Dedifferentiated amniotic fluid mesenchymal stem cell (primary cell): ENCODE measurements around the gene LIPC.
A peak's percentile ranks its signal among the peaks of the same experiment; 100 is the strongest.

Source experiments
- DNase-seq: peaks from one replicate; pipeline ENCODE4 v3.0.0-alpha.2; 2016; ENCODE audit errors: extremely low spot score

Gene LIPC

DNA sequence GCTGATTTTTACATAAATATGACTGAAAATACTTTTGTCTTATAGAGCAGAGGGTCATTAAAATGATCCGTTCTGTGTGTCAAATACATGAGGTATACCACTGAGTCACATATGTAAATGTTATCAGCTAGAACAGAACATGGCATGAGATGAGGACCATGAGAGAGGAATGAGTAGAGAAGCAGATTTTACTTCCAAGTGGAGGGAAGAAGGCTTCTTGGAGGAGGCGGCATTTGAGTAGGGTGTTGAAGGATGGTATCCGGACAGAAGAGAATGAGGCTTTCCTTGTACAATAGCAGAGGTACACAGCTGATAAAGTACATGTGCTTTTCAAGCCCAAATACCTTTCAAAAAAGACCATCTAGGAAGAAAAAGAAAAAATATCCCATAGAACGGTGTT is 4.8 kb downstream of the LIPC start:
- DNase-seq: no peak

DNA sequence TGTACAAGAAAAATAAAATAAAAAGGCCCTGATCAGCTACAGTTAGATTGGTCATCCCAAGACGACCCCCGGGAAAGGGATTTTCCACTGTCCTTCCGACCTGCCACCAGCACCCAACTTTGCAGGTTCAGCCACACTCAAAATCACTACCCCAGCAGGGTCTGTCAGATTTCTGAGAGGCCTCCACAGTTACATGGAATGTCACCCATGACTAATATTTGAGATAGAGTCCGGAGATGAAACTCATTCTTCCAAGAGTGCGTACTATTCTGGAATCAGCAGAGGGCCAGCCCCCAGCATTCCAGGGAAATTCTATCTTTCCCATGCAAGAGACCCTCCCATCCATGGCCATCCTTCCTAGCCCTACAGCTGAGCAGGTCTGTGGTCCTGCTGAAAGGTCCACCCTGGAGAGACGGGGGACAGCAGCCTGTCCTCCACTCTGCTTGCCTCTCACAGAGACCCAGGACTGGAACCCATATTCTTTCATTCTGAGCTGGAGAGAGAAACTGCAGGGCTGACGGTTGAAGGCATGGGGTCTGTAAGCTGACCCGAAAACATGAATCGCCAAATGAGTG is 5.8 kb downstream of the LIPC start:
- DNase-seq: no peak

DNA sequence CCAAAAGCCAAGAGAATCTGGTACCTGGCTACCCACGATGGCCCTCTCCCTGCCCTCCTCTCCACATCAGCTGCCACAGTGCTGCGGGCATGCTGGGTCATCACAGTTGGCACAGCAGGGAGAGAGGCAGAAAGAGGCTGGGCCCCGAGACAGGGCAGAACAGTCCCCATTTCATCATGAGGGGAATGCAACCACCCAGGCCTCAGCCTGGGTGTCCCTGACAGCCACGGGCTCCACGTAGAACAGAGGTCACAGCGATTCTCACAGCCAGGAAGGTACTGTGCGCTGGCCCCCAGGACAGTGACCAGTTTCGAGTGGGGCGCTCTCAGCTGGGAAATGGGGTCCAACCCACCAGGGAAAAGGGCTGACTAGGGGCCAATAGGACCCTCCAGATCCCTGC is 6.3 kb downstream of the LIPC start:
- no peak for DNase-seq

DNA sequence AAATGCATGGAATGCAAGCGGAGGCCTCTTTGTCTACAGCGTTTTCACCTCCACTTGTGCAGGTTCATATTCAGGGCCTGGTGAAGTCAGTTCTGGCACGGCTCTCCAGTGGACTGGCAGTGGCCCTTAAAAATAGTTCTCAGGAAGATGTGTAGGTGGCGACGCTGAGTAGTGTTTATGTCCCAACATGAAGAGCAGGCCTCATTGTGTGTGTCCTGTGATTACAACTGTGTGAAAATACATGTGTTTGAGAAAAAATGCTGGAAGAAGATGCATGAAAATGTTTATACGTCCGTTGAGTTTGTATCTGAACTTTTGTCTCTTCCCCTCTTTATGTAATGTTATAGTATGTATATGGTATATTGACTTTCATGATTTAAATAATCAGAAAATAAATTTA is 7.2 kb downstream of the LIPC start:
- DNase-seq: no peak

DNA sequence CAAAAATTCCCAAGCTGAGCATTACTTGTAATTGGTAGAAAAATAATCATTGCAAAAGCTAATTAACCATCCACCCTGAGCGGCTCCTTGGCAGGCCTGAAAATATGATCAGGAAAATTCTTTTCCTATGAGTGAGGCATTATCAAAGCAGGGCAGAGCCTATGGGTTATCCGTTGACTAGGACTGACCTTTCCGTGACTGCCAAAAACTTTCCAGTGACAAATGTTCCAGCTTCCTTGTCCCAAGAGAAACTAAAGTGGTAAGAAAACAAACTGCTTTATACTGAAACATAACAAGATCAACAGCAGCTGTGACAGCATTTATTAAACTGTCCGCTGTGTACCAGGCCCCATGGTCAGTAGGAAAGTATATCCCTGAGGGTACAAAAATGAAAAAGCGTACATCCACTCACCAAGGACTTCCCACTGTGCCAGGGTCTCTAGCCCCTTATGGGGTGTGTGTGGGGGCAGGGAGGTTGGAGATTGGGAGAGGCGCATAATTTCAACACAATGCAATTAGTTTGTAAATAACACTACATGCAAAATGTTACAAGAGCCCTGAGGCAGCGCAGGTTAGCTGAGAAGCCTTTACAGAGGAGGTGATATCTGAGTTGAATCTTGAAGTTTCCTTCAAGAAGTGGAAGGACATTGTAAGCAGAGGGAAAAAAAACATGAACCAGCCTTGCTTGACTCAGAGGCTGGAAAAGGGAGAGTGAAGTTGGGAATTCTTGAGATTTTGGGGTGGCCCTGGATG is 8.5 kb downstream of the LIPC start:
- DNase-seq: peak; percentile 27

DNA sequence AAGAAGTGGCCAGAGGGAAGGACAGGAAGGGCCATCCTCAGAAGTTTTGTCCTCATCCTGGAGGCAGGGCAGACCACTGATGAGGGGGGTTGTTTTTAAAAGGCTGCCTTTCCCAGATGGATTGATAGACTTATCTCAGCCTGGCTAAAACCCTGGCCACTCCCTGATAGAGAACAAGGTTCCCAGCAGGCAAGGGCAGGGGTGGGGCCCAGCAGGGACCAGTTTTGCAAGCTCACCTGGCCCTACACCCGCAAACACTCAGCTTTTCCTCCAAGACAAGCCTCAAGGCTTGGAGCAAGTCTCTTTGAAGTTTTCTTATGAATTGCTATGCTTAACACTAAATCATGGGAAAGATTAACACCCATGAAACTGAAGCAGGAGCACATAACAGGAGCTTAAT is 9.1 kb downstream of the LIPC start:
- DNase-seq: no peak

DNA sequence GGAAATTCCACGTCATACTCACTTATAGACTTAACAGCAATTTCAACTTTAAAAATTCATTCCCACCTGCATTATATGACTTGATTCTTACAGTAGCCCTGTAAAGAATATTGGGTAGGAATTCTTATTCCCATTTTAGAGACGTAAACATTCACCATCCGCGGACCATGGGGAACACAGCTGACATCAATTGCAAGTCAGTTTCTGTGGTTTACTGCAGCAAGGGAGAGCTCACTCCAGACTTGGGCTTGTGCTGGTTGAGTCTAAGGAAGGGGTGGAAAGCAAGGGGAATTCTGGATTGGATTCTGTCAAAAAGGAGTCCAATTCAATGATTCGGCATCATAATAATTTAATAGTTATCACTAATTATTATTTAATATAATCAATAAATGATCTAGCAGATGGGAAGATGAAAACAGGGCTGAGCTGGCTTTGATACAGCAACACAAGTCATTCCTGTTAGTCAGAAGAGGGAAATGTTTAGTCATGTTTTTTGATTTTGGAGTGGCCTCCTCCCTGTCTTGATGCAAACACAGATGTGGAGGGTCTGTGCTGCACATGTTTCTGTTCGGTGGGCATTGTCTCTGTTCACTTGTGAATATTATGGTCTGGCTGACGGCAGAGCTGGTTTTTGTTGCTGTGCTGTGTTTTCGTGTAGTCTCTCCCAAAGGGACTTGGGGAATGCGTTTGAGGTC is 9.7 kb downstream of the LIPC start:
- peak; percentile 73 for DNase-seq

DNA sequence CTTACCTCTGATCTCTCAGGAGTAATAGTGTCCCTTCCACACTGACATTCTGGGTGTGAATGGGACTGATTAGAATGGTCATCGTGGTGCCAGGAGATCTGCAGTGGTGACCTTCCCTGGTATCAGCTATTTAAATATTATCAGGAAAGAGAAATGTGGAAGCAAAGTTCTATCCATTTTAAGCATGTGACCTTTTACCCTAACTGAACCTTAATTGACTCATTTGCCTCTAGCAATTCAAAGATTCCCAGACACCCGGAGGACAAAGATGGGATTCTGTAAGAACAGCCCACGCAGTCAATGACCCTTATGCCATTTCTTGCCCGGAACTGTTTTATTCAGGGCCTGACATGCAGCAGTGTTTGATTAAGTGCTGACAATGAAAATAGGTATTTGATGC is 10.3 kb downstream of the LIPC start:
- DNase-seq: no peak

DNA sequence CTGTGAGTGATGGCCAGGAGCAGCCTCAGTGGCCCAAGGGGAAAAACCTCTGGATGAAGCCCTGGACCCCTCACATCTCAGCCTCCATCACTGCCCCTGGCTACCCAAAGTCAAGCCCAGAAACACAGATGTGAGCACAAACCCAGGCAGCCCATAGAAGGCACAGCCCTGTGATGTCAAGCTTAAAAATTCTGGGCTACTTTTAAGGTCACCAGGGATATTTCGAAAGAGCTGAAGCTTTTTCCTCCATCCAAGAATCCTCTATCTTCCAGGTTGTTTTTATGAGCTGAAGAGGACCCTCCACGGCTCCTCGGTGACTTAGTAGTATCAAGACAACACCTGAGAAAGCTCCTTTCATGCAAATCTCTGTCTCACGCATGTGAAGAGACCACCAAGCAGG is 11.5 kb downstream of the LIPC start:
- no peak for DNase-seq

DNA sequence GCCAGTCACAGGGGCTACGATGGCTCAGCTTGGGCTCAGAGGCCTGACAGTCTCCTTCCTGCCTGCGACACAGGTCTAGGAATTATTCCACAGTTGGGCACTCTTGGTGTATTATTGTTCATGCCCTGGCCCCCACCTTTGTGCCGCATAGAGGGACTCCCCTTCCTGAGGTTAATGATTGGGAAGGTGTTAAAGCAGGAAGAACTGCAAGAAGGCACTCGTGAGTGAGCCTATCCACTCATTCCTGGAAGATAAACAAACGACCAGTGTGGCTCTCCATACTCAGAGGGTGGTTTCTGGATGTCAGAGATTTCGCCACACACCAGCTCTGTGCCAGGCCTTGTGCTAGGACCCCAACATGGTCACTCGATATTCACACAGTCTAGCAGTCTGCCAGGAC is 12.3 kb downstream of the LIPC start:
- DNase-seq: no peak

DNA sequence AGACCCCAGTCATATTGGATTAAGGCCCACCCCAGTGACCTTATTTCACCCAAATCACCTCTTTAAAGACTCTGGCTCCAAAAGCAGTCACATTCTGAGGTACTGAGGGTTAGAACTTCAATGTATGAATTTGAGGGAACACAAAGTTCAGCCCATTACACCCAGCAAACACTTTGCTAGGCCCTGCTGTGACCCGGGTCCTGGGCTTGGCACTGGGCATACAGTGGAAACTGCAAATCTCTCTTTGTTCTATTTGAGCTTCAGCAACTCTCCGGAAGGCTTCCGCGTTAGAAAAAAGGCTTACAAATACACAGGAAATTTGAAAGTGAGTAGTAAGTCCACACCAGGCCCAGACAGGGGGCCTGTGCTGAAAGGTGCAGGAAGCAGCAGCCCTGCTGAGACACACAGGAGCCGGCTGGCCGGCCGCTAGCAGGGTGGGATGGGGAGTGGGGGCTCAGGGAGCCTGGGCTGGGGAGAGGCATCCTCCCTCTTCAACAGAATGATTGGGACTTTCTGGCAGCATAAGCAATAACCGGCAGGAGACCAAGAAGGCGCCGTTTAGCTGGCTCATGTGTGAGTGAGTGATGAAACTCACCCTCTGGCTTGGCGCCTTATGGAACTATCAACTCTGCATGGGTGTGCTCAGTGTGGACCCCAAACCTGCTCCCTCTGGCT is 13.0 kb downstream of the LIPC start:
- DNase-seq: no peak

DNA sequence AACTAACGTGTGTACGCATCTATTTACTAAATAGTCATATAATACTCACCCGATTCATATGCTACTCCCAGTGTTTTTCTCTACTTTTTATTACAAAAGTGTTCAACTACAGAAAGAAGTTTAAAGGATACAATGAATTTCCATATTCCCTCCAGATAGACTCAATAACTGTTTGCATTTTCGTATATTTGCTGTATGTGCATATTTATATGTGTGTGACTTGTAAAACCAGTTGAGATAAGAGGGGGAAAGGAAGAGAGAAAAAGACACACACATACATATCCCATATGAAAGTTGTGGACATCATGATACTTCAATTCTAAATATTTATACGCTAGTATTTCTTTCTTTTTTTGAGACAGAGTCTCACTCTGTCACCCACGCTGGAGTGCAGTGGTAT is 14.1 kb downstream of the LIPC start:
- no peak for DNase-seq

DNA sequence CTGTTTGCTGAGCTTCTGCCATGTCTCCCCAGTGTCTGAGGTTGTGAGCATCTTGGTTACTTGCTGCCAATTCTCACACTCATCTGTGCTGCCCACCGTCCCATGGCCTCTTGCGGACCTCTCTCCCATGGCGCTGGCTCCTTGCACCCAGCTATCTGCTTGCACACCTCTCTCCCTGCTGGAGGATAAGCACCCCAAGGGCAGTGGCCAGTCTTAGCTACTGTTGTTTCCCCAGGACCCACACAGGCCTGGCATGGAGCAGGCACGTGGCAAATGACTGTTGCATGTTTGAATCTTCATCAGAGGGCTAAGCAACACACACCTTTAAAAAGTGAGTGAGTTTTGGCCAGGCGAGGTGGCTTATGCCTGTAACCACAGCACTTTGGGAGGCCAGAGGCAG is 14.7 kb downstream of the LIPC start:
- DNase-seq: no peak

DNA sequence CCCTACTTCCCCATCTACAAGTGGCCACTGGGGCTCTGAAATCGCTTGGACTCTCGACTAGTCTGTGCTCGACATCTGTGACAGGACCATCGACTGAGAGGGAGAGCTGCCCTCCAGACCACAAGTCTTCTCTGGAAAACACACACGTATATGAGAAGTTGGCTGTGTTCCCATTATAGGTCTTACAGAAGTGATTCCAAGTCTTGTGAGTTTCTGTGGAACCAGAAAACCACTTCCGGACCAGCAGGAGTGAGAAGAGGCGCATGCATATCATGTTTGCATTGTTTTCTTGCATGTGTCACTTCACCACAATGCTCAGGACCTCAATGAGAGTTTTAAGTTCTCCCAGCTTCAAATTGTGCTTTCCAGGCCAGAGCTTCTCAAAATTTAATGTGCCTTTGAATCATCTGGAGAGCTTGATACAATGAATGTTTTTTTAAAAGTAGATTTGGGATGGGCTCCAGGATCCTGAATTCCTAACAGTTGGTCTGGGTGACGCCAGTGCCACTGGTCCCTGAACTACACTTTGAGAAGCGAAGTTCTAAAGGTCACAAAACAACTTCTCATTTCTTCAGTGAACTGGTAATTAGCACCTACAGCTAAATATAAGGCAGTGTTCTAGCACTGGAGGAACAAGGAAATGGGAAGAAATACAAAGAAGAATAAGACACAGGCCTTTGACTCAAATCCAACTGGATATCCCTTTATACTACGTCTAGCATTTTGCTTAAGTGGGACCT is 15.7 kb downstream of the LIPC start:
- DNase-seq: no peak

DNA sequence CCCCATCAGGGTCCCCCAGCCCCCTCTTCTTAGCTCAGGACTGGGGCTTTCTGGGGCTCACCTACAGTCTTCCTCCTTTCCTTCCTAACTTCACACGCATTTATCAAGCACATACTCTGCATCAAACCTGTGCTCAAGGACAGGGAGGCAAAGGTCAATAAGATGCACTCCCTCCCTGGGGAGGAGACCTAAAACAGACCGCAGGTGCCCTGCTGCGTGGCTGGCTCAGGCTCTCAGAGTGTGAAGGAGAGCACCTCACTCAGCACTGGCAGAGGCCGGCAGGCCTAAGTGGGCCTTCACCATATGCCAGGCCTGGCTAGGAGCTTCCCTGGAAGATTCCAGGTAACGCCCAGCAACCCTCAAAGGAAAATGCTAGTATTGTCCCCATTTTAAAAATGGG is 16.5 kb downstream of the LIPC start:
- no peak for DNase-seq

DNA sequence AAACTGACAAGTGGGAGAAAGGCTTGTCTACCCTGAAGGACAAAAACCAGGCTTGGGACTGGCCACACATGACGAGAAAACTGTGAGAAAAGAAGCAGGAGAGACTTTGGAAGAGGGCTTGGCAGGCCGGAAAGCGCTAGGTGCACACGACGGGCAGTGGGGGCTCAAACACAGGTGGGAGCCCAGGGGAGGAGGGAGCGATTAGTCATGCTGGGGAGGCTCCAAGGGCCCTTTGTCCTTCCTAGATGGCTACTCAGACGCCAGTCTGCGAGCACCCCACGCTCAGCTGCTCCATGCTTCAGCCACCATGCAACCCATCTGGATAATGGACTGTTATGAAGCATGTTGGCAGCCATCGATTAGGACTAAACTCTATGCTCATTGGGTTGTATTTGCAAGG is 17.1 kb downstream of the LIPC start:
- DNase-seq: no peak

DNA sequence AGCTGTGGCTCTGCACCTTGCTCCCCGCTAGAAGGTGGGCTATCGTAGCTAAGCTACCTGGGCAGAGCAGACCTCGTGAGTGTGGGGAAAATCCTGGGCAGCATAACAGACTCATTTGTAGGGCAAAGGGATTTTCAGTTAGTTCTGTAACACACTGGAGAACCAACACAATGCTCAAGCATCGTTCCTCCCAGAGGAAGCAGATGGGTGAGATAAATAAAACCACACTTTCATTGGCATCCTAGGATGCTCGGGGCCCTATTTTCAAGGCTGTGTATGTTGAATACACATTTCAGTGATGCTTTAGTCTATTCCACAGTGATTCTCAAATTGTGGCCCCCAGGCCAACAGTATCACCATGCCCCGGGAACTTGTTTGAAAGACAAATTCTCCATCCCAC is 20.0 kb downstream of the LIPC start:
- DNase-seq: no peak

DNA sequence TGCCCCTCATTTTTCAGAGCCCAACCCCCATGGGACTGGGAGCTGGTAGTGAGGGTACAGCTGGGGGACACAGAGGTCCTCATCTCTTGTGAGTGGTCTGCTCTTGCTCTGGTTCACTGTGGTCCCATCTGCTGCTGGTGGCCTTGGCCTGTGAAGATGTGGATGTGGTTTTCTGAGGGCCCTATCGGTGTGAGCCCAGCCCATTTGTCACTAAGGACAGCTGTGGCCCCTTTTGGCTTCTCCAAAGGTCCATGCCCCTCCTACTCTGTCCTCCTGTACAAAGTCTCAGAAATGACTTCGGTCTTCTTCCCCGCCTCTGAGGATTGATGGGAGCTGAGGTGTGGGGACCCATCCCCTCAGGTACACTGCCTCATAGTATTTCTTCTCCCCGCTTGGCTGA is 21.0 kb downstream of the LIPC start:
- DNase-seq: no peak

DNA sequence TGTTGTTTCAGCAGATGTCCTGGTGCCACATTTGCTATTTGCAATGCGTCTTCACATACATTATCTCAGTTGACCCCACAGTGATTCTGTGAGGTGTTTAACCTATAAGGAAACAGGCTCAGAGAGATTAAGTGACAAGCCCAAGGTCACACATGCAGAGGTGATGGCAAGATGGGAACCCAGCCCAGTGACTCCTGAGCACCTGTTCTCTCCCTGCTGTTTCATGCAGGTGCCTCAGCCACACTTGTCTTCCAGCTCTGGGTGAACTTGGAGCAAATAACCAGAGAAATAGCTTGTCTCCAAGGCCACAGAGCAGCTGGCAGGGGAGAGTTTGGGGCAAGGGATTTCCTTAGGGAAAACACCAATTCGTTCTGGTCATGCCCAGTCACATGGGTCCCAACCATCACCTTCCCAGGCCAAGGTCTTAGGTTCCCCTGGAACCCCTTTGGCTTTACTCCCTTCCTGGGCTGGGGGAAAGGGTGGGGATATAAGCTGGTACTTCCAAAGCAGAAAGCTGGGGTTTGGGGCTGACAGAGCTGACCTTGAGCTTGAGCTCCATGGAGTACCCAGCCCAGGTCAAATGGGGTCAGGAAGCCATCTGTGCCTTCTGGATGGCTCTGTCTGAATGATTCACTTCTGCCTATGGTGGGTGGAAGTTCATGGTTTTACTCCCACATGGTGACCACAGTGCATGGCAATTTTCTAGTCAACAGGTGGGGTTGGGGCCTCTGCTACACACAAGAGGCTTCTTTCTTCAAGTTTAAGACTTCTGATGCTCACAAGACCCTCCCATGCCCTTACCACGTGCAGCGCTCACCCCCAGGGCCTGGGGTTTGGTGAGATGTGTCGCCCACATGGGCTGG is 22.4 kb downstream of the LIPC start:
- no peak for DNase-seq

DNA sequence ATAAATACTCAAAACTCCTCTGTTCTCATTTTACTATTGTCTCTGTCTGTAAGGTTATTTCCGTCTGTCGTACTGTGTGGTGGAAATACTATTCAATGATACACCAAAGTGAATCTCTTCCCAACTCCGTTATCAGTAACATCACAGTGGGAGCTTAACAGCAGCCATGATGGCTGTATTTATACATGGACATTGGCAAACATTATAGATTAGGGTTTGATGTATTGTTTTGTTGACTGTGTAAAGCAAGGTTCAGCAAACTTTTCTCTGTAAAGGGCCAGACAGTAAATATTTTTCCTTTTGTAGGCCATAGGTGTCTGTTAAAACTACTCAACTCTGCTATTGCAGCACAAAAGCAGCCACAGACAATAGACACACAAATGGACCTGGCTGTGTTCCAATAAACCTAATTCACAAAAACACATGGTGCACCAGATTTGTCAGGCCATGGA is 23.2 kb downstream of the LIPC start:
- DNase-seq: no peak

DNA sequence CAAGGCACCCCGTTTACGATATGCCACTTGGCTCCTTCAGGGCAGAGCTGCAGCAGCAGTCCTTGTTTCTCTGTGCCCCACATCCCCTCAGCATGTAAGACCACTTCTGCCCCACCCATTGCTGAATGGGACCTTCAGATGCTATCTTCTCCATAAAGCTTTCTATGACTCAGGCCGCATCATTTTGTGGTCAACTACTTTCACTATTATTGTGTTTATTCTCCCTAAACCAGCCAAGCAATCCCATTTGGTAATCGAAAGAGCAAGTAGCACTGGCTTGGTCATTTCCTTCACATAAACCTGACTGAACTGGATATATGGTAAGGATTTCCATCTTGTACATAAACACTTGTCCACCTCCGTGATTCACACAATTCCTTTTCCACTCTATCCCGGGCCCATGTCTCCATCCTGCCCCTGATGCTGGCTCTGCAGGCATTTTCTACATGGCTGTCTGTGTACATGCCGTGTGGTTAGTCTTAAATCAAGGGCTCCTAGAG is 25.7 kb downstream of the LIPC start:
- DNase-seq: no peak
